SK-N-MC (cell line): Measurements from ENCODE around the gene SLC2A5.

Experiments
- EZH2 ChIP-seq: fragments of 200-600 bp; sonication (generic); IDR thresholded peaks from one replicate; pipeline ENCODE4 v1.6.1; 2017; ENCODE audit warnings: antibody characterized with exemption
- POLR2AphosphoS5 ChIP-seq: IDR thresholded peaks from 2 replicates; pipeline ENCODE4 v1.6.1; 2012; ENCODE audit warnings: mild to moderate bottlenecking, low read depth, low read length, borderline replicate concordance

DNA sequence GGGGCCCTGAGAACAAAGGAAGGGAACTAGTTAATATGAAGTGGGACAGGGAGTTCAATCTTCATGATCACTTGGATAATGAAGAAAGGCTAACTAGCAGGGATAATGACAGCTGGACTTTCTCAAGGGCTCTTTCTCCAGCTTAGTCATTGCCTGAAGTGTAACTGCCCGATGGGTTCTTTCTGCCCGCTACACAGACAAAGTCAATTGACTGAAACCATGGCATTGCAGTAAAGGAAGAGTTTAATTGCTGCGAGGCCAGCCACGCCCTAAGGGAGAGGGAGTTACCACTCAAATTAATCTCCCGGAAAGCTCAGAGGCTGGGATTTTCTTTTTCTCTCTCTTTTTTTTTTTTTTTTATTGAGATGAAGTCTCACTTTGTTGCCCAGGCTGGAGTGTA lies 16.6 kb upstream of the SLC2A5 start:
- no peak for TF ChIP-seq POLR2AphosphoS5
- no peak for TF ChIP-seq EZH2
